Common myeloid progenitor, CD34-positive (primary cell): ENCODE data around the gene PLPPR1.
"Not testable (repeated sequence)": the region's sequence is repeated elsewhere in the genome, so short reads cannot be mapped to it uniquely, and the experiment has no call there.

ENCODE experiments used
- CTCF ChIA-PET: fragments of 350-600 bp; sonication (Branson Sonifier 250); formaldehyde crosslinking; loops from one replicate; lab custom pipeline; 2021; ENCODE audit warnings: antibody characterized with exemption; lab: Charles Lee
- POLR2A ChIA-PET: fragments of 350-600 bp; sonication (Branson Sonifier 250); formaldehyde crosslinking; loops from one replicate; lab custom pipeline; 2021; ENCODE audit warnings: antibody characterized with exemption; lab: Charles Lee
- DNase-seq, 3 donors: peaks; one replicate each; pipeline versions ENCODE4 v3.0.0 to v3.0.0-alpha.2; 2013
- H3K27ac ChIP-seq, 2 experiments: 1 replicate in 1 of 2; 2 replicates in 1 of 2; pipeline ENCODE4 v1.7.0; 2013; ENCODE audit warnings: inconsistent platforms in 2 of 2, low read length in 2 of 2, mild to moderate bottlenecking in 2 of 2, low read depth in 1 of 2, moderate library complexity in 1 of 2; ENCODE audit not compliant: severe bottlenecking in 2 of 2, insufficient read depth in 1 of 2, poor library complexity in 1 of 2
- H3K27me3 ChIP-seq, 5 experiments: replicated peaks in 2 of 5; 1 replicate in 3 of 5; 2 replicates in 2 of 5; pipeline versions ENCODE4 v1.6.1 to v1.7.0; 2013; ENCODE audit warnings: low read length in 4 of 5, mild to moderate bottlenecking in 2 of 5, moderate library complexity in 2 of 5, inconsistent platforms in 1 of 5; ENCODE audit not compliant: insufficient read depth in 5 of 5, control insufficient read depth in 4 of 5
- H3K36me3 ChIP-seq, 4 experiments: 1 replicate in 2 of 4; 2 replicates in 2 of 4; pipeline versions ENCODE4 v1.6.1 to v1.7.0; 2013; ENCODE audit warnings: low read length in 3 of 4, control low read depth in 1 of 4, mild to moderate bottlenecking in 1 of 4; ENCODE audit not compliant: control insufficient read depth in 4 of 4, insufficient read depth in 4 of 4
- H3K4me1 ChIP-seq, 4 experiments: 1 replicate in 3 of 4; 2 replicates in 1 of 4; pipeline versions ENCODE4 v1.6.1 to v1.7.1; 2013; ENCODE audit warnings: low read length in 3 of 4, mild to moderate bottlenecking in 3 of 4, control low read depth in 1 of 4, inconsistent platforms in 1 of 4, moderate library complexity in 1 of 4; ENCODE audit not compliant: control insufficient read depth in 4 of 4, insufficient read depth in 4 of 4; ENCODE audit errors: control extremely low read depth in 1 of 4
- H3K4me3 ChIP-seq, 7 experiments: 1 replicate in 4 of 7; 2 replicates in 3 of 7; pipeline versions ENCODE4 v1.5.1 to v1.7.0; 2013; ENCODE audit warnings: mild to moderate bottlenecking in 7 of 7, low read length in 6 of 7, moderate library complexity in 6 of 7, inconsistent platforms in 2 of 7, low read depth in 2 of 7, control low read depth in 1 of 7; ENCODE audit not compliant: insufficient read depth in 4 of 7, control insufficient read depth in 1 of 7; ENCODE audit errors: extremely low read depth in 1 of 7
- H3K9me3 ChIP-seq, 5 experiments: 1 replicate in 4 of 5; 2 replicates in 1 of 5; pipeline versions ENCODE4 v1.6.1 to v1.7.1; 2013; ENCODE audit warnings: low read length in 4 of 5, mild to moderate bottlenecking in 2 of 5, inconsistent platforms in 1 of 5, low read depth in 1 of 5, moderate library complexity in 1 of 5; ENCODE audit not compliant: control insufficient read depth in 4 of 5, insufficient read depth in 2 of 5; ENCODE audit errors: control extremely low read depth in 1 of 5
- WGBS: methylation state at CpG from one replicate; pipeline ENCODE4 v1.1.5; 2013; ENCODE audit not compliant: insufficient coverage; 5-methylcytosine and 5-hydroxymethylcytosine counted together

The PLPPR1 gene

DNA sequence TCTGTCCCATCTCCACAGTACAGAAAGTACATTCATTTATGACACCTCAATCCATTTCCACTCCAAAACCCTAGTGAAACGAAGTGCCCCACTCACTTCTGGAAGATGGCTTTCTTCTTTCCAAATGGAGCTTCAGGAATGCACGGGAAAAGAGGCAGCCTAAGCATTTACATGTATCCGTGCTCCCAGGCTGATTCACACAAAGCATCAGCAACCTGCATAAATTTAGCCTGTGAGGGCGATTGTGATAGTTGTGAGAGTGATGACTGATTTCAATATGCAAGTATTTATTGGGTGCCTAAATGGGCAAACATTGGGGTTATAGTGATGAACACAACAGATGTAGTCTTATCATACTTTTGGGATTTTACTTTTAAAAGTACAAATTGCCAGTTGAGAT is 86.6 kb downstream of the PLPPR1 start:
- peaks cover 0 to 7% (median 0%) of the 10 kb centered on the region in 5 experiments for H3K27me3 ChIP-seq
- H3K36me3 ChIP-seq: no peaks in the 10 kb centered on the region
- no peak overlapping the region for H3K4me3 ChIP-seq
- no peak overlapping the region for H3K27ac ChIP-seq
- 81% methylated on average over 2 of the region's 4 CpGs for WGBS
- DNase-seq: no peak
- no peaks in the 10 kb centered on the region for H3K9me3 ChIP-seq
- CTCF ChIA-PET: interaction anchor here (1.9 kb wide), 1 partner anchor 513 kb away, joined by 7 read pairs; no protein-coding TSS in a partner anchor
- H3K4me1 ChIP-seq: no peaks in the 10 kb centered on the region
- POLR2A ChIA-PET: no interaction called here

DNA sequence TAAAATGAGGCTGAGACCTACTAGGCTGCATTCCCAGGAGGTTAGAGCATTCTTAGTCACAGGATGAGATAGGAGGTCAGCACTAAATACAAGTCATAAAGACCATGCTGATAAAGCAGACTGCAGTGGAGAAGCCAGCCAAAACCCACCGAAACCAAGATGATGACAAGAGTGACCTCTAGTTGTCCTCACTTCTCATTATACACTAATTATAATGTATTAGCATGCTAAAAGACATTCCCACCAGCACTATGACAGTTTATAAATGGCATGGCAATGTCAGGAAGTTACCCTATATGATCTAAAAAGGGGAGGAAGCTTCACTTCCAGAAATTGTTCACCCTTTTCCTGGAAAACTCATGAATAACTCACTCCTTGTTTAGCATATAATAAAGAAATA is 88.6 kb downstream of the PLPPR1 start:
- Histone ChIP-seq H3K9me3 (no peaks in the 10 kb centered on the region), H3K4me1 (no peaks in the 10 kb centered on the region), H3K27ac (no peak overlapping the region), H3K4me3 (no peak overlapping the region), H3K36me3 (no peaks in the 10 kb centered on the region), H3K27me3 (peaks cover 0 to 7% (median 0%) of the 10 kb centered on the region in 5 experiments)
- WGBS: no CpG with 5 or more reads among the region's 1 CpG
- CTCF ChIA-PET: no interaction called here
- POLR2A ChIA-PET: no interaction called here
- DNase-seq: no peak

DNA sequence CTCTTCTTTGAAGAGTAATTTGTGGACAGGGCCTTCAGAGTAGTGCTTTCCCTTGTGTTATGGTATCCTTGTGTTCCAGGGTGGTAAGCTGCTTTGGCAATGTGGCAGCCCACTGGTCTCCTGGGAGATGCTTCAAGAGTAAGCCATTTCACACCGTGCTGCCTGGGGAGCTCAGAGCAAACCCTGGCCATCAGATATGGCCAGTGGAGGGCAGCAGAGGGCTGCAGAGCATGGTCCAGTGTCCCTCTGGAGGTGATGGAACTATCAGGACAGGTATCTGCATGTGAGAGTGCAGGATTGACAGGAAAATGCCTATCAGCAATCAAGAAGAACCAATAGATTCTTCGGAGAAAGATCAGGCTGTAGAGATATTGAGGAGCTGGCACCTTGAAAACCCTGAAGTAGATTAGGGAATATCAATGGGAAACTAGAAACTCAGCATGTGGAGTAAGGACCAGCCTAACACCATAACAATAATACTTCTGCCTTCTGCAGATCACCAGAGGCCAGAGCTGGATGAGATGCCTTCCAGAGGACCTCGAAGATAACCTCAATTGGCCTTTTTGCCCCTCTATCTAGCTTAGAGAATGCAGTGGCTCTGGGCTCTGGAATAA is 90.8 kb downstream of the PLPPR1 start:
- DNase-seq: peak; percentile 2 to 30 (median 6)
- ChIA-PET POLR2A (no interaction called here), CTCF (interaction anchor here (1.0 to 1.4 kb wide), 3 partner anchors 11 to 26 kb away, joined by 3 to 4 read pairs (median 3); no protein-coding TSS in a partner anchor)
- Histone ChIP-seq H3K27me3 (peaks cover 0 to 7% (median 0%) of the 10 kb centered on the region in 5 experiments), H3K36me3 (no peaks in the 10 kb centered on the region), H3K27ac (no peak overlapping the region), H3K4me1 (no peaks in the 10 kb centered on the region), H3K4me3 (no peak overlapping the region), H3K9me3 (peaks cover 0 to 1% (median 0%) of the 10 kb centered on the region in 5 experiments)
- WGBS: 57% methylated on average over 3 of the region's 3 CpGs

DNA sequence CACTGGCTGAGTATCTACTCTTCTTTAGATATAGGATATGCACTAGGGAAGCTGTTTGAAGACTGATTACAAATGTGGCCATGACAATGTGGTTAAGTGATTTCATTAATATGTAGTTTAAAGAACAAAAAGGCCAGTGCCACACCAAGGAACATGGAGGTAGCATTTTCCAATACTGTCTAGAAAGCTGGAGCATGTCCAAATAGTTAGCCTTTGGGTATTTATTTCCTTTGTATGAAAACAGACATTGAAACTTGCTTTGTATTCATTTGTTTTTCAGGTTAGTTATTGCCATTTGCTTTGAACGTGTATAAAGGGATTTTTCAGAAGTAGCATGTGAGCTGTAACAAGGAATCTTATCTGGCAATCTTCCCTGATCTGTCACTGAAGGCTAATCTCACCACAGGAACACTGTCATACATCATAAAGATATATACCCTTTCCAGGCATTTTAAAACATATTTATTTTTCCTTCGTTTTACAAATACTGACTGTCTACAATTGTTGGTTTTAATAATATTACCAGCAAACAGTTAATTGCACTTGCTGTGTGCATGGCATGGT is 93.4 kb downstream of the PLPPR1 start:
- no CpG with 5 or more reads among the region's 2 CpGs for WGBS
- CTCF ChIA-PET: no interaction called here
- peaks cover 0 to 5% (median 0%) of the 10 kb centered on the region in 5 experiments for H3K9me3 ChIP-seq
- no peaks in the 10 kb centered on the region for H3K4me1 ChIP-seq
- H3K27ac ChIP-seq: no peak overlapping the region
- POLR2A ChIA-PET: no interaction called here
- H3K27me3 ChIP-seq: peaks cover 0 to 7% (median 0%) of the 10 kb centered on the region in 5 experiments
- DNase-seq: peak in 2 of 3 donors; percentile 2 to 9
- H3K4me3 ChIP-seq: no peak overlapping the region
- H3K36me3 ChIP-seq: no peaks in the 10 kb centered on the region

DNA sequence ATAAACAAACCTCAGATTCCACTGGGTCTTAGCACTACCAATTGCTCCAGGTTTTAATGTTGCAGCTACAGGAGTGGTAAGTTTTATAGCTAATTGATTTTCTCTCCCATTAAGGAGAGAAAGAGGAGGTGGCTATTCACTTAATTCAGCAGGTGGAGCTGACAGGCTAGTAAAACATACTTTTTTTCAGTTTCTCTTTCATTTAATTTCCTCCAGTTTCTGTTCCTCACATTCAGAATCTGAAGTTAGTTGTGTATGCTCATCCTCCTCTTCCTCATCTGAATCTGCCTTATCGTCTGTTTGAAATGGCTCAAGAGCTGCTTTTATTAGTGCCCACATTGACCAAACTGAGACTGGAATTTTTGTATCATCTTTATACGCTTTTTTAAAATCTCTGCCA is 98.0 kb downstream of the PLPPR1 start:
- ChIA-PET POLR2A (no interaction called here), CTCF (no interaction called here)
- no peaks in the 10 kb centered on the region for H3K36me3 ChIP-seq
- H3K9me3 ChIP-seq: peaks cover 0 to 7% (median 0%) of the 10 kb centered on the region in 5 experiments
- no CpG with 5 or more reads among the region's 2 CpGs for WGBS
- no peaks in the 10 kb centered on the region for H3K27me3 ChIP-seq
- no peak overlapping the region for H3K27ac ChIP-seq
- no peaks in the 10 kb centered on the region for H3K4me1 ChIP-seq
- H3K4me3 ChIP-seq: no peak overlapping the region
- DNase-seq: no peak

DNA sequence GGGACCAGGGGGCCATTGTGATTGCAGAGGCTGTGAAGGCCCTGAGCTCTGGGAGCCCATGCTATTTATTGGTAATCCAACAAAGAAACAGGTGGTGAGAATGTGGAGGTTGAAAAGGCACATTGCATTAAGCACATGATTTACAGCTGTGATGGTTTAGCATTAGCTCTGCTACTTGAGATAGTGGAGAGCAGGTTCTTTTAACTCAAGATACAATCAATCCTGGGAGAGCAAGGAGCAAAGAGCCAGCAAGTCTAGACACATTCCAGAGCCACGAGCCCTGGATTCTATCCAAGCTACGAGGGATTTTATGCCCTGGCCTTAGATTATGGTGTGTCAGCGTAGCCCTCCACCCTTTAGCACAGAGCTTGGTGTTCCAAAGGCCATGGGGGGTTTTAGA is 98.8 kb downstream of the PLPPR1 start:
- H3K36me3 ChIP-seq, H3K27ac ChIP-seq, POLR2A ChIA-PET, DNase-seq, CTCF ChIA-PET, H3K27me3 ChIP-seq, H3K4me1 ChIP-seq, H3K4me3 ChIP-seq, H3K9me3 ChIP-seq: not testable (repeated sequence)
- WGBS: 86% methylated on average over 3 of the region's 3 CpGs

DNA sequence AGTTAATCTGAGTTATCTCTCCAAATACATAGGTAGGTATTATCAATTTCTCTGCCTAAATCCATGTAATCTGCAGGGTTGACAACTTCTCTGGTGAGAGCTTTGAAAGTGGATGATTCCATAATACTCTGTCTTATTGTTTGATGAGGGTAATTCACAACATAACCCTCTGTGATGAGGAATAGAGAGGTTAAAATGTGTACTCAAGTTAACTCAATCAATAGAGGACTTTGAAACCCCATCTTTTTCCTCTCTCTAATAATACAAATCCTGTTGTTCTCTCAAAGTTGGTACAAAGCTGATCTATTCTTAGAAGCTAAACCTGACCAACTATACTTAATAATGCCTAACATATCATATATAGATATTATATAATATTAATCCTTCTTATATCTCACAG is 100.1 kb downstream of the PLPPR1 start:
- Histone ChIP-seq H3K9me3 (peaks cover 0 to 7% (median 0%) of the 10 kb centered on the region in 5 experiments), H3K4me3 (no peak overlapping the region), H3K4me1 (no peaks in the 10 kb centered on the region), H3K27me3 (no peaks in the 10 kb centered on the region), H3K36me3 (no peaks in the 10 kb centered on the region), H3K27ac (no peak overlapping the region)
- POLR2A ChIA-PET: no interaction called here
- CTCF ChIA-PET: no interaction called here
- no peak for DNase-seq
